Activated T-cell treated with anti-CD3 and anti-CD28 coated beads, Interleukin-2, amount 50 U/mL, for 72 hours (primary cell): ENCODE measurements around the gene TRIM45. TPM values are rescaled to one million over a fixed set of nuclear protein-coding genes. Genes with fewer than 3 reads are reported as not detected.
"Not testable (repeated sequence)": the region's sequence is repeated elsewhere in the genome, so short reads cannot be mapped to it uniquely, and the experiment has no call there.

Experiments used
- ATAC-seq, 2 donors: fragments of 150-1000 bp; cut with Tn5 transposase; replicated peaks in 1 of 2; 2 replicates each; pipeline ENCODE4 v1.10.0; 2021; ENCODE audit warnings: moderate library complexity in 2 of 2, mild to moderate bottlenecking in 1 of 2
- DNase-seq, 2 donors: peaks; one replicate each; pipeline ENCODE4 v3.0.0; 2021 to 2022; ENCODE audit warnings: mixed read lengths in 1 of 2
- H3K27ac Mint-ChIP-seq: one replicate; pipeline ENCODE4 v1.8.0; 2022; ENCODE audit warnings: mild to moderate bottlenecking, moderate library complexity, mixed read lengths
- H3K27me3 Mint-ChIP-seq: one replicate; pipeline ENCODE4 v1.8.0; 2022; ENCODE audit warnings: low read depth, mixed read lengths
- H3K36me3 Mint-ChIP-seq, 2 donors: one replicate each; pipeline ENCODE4 v1.8.0; 2022; ENCODE audit warnings: mixed read lengths in 2 of 2, mild to moderate bottlenecking in 1 of 2; ENCODE audit not compliant: insufficient read depth in 2 of 2
- H3K4me1 Mint-ChIP-seq: one replicate; pipeline ENCODE4 v1.8.0; 2022; ENCODE audit warnings: low read depth, mixed read lengths
- H3K4me3 Mint-ChIP-seq, 2 donors: one replicate each; pipeline ENCODE4 v1.8.0; 2022; ENCODE audit warnings: mild to moderate bottlenecking in 2 of 2, mixed read lengths in 2 of 2, moderate library complexity in 2 of 2
- H3K9me3 Mint-ChIP-seq, 2 donors: one replicate each; pipeline ENCODE4 v1.8.0; 2022; ENCODE audit warnings: mixed read lengths in 2 of 2
- total RNA-seq, 2 donors: library from RNA; stranded (reverse); gene quantifications; one replicate each; pipeline ENCODE4 v1.2.3, GENCODE V29; 2022

The TRIM45 gene, protein sequence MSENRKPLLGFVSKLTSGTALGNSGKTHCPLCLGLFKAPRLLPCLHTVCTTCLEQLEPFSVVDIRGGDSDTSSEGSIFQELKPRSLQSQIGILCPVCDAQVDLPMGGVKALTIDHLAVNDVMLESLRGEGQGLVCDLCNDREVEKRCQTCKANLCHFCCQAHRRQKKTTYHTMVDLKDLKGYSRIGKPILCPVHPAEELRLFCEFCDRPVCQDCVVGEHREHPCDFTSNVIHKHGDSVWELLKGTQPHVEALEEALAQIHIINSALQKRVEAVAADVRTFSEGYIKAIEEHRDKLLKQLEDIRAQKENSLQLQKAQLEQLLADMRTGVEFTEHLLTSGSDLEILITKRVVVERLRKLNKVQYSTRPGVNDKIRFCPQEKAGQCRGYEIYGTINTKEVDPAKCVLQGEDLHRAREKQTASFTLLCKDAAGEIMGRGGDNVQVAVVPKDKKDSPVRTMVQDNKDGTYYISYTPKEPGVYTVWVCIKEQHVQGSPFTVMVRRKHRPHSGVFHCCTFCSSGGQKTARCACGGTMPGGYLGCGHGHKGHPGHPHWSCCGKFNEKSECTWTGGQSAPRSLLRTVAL
- under 1 TPM; 0.30 to 0.34 TPM for total RNA-seq

DNA sequence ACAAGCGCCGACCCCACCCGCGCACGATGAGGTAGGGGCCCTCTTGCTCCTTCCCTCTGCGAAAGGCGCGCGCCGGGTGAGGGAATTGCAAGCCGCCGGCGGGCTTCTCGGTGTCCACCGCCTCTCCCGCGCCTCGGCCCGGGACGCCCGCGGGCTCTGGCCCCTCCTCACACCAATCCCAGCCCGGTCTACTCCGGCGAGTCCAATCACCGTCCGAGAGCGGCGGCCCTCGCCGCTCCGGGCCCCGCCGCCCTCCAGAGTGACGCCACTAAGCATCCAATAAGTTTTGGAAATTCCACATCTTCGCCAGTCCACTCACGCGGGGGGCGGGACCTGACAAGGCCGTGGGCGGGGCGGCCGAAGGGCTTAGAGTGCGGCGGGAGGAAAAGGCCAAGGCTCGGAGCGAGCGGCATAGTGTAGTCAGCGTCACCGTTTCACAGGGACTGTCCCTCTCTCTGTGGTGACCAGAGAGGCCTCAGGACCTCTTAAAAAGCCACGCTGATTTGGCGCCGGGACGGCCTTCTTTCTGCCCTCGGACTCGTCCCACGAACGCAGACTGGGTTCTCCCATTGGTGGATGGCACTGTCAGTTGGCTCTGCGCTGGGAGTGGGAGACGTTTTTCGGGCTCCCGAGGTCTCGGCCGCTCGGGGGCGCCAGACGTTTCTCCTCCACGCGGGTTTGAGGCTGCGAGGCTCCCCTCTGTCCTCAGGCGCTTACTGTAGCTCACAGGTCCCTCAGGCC lies at the start of gene TRIM45:
Gene TRIM45, minus strand, starts transcription at position 161 of the 741 bp plus-strand sequence. CDS start 548 bp downstream, outside the sequence.
- peak; percentile 84 to 86 for ATAC-seq

DNA sequence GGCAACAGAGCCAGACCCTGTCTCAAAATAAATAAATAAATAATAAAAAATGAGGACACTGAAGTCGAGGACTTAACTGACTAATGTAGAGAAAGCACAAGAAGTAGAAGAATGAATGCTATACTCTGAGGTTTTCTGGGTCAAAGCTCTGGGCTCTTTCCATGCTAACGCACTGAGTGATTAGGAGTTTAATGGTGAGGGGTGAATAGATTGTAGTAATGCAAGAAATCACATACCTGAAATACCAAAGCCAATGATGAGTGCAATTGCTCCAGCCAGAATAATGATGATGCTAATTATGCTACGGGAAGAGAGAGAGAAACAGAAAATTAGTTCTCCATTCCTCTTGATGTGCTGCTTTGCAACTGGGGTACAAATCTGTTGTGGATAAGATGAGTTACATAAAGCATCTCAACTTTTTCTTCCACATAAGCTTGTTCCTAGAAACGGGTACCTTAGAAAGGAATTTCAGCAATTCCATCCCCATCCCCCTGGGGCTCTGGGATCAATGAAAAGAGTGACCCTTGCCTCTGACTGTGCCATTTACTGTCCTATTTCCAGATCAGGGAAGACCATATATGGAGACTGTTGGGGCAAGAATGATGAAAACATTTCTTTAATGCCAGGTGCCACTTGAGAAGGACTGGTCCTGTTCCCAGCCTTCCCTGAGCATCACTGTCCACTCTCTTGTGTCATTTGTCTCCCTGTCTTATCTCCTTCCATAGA lies 48.5 kb upstream of the TRIM45 start:
- Mint-ChIP-seq H3K4me3 (no peak overlapping the region), H3K36me3 (no peaks in the 10 kb centered on the region), H3K27me3 (no peaks in the 10 kb centered on the region), H3K27ac (no peak overlapping the region), H3K9me3 (no peaks in the 10 kb centered on the region), H3K4me1 (no peaks in the 10 kb centered on the region)
- DNase-seq: no peak
- no peak for ATAC-seq

More for the DNA sequence above, at the start of gene TRIM45:
- Mint-ChIP-seq H3K27ac (peak within 1 kb of the TSS; percentile 38), H3K27me3 (peaks cover 18% of the 10 kb centered on the region), H3K4me3 (peak within 1 kb of the TSS; percentile 83 to 85), H3K4me1 (peaks cover 8% of the 10 kb centered on the region), H3K9me3 (no peaks in the 10 kb centered on the region), H3K36me3 (no peaks in the 10 kb centered on the region)
- DNase-seq: peak; percentile 86 to 89

DNA sequence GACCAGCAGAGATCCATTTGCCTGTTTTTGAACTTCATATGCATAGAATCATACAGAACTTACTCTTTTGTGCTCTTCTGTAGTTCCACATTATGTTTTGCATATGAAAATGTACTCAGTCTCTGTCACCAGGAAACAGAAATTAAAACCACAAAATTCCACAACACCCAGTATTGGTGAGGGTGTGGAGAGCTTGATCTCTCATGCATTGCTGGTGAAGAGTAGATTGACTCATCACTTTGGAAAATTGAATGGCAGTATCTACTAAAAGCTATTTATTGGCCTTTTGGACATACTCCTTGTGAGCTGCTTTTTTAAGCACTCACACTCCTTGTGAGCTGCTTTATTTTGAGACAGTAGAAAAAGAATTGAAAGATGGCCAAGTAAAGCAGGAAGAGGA lies 45.9 kb upstream of the TRIM45 start:
- H3K9me3 Mint-ChIP-seq: no peaks in the 10 kb centered on the region
- no peak for DNase-seq

DNA sequence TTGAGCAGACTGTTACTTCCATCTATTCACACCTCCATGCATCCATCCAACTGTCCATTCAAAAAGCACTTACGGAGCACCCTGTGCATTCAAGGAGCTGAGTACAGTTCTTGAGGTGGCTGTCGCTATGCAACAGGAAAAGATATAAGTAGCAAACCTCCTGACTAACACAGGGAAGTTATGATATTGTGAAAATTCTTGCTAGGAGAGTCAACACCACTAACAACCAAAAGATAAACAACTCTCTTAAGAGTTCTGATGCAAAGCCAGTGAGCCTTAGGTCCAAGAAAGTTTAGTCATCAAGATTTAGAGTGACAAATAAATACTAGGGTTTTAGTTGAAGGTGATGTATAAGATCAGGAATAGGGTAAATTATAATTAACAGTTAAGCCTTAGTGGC lies 44.5 kb upstream of the TRIM45 start:
- Mint-ChIP-seq H3K27me3 (no peaks in the 10 kb centered on the region), H3K36me3 (no peaks in the 10 kb centered on the region), H3K4me1 (no peaks in the 10 kb centered on the region), H3K4me3 (no peak overlapping the region), H3K27ac (no peak overlapping the region), H3K9me3 (no peaks in the 10 kb centered on the region)
- ATAC-seq (no peak), DNase-seq (no peak)

More for the DNA sequence above, 45.9 kb upstream of the TRIM45 start:
- Mint-ChIP-seq H3K4me1 (no peaks in the 10 kb centered on the region), H3K4me3 (no peak overlapping the region), H3K27ac (no peak overlapping the region), H3K27me3 (no peaks in the 10 kb centered on the region), H3K36me3 (no peaks in the 10 kb centered on the region)
- no peak for ATAC-seq

DNA sequence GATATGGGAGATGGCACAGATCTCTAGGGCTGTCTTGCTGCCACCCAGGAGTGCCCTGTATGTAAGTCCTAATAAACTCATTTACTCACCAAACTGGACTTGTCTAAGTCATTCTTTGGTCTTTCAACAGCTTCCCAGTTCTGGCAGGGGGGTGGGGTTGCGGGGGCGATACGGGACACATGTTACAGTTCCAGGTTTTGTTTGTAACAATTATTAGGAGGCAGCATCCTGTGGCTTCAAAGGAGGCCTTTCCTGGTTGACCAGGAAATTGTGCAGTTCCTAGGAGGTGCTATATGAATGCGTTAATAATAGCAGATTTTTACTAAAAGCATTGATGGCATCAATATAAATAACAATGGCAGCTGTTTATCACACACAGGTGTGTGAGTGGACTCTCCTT lies 42.7 kb upstream of the TRIM45 start:
- Mint-ChIP-seq H3K27ac (no peak overlapping the region), H3K9me3 (no peaks in the 10 kb centered on the region), H3K4me1 (no peaks in the 10 kb centered on the region), H3K36me3 (peaks cover 0 to under 1% of the 10 kb centered on the region in 2 donors), H3K27me3 (no peaks in the 10 kb centered on the region), H3K4me3 (no peak overlapping the region)
- DNase-seq: no peak
- no peak for ATAC-seq

DNA sequence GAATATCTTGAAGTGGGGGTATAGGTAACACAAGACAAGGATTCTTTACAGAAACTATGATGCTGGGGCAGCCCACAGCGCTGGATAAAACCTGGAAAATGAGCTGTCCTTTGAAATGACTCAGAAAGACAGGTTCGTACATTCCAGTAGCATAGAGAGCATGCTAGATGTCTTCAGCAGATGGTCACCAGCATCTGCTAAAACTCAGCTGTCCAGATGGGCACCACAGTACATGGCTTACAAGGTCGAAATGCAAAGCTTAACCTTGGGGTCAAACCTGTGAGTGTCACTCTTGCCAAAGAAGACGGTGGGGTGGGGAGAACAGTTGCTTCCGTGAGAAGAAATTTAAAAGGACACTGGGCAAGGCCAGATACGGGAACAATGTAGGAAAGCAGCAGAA lies 41.3 kb upstream of the TRIM45 start:
- Mint-ChIP-seq H3K36me3 (peaks cover 0 to 3% of the 10 kb centered on the region in 2 donors), H3K27ac (no peak overlapping the region), H3K27me3 (no peaks in the 10 kb centered on the region), H3K4me3 (no peak overlapping the region), H3K4me1 (no peaks in the 10 kb centered on the region), H3K9me3 (no peaks in the 10 kb centered on the region)
- DNase-seq (no peak), ATAC-seq (no peak)

DNA sequence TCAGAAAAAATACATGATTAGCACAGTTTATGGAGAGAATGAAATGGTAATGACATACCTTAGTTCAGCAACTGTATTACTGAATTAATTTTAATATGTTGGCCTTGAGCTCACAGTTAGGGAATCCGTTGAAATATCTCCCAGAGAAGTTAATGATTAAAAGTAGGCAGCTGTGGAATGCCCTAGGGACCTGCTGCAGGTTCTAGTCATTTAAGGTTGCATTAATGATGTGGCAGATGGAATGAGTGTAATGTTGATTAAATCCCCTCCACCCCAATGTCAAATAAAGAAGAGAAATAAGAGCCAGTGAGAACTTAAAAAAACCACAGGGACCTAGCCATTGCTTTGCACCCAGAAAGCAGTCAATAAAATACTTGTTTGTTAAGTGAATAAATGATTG lies 40.3 kb upstream of the TRIM45 start:
- Mint-ChIP-seq H3K27me3 (no peaks in the 10 kb centered on the region), H3K36me3 (peaks cover 0 to 3% of the 10 kb centered on the region in 2 donors), H3K4me3 (no peak overlapping the region), H3K9me3 (no peaks in the 10 kb centered on the region), H3K27ac (no peak overlapping the region), H3K4me1 (no peaks in the 10 kb centered on the region)
- DNase-seq (no peak), ATAC-seq (no peak)

DNA sequence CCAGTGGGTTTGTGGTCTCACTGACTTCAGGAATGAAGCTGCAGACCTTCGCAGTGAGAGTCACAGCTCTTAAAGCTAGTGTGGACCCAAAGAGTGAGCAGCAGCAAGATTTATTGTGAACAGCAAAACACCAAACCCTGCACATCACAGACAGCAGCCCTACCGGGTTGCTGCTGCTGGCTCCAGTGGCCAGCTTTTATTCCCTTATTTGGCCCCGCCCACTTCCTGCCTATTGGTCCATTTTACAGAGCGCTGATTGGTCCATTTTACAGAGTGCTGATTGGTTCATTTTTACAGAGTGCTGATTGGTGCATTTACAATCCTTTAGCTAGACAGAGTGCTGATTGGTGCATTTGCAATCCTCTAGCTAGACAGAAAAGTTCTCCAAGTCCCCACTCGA lies 29.8 kb upstream of the TRIM45 start:
- not testable (repeated sequence) for H3K4me3 Mint-ChIP-seq, H3K27ac Mint-ChIP-seq, H3K27me3 Mint-ChIP-seq, H3K9me3 Mint-ChIP-seq, DNase-seq, ATAC-seq, H3K36me3 Mint-ChIP-seq, H3K4me1 Mint-ChIP-seq

DNA sequence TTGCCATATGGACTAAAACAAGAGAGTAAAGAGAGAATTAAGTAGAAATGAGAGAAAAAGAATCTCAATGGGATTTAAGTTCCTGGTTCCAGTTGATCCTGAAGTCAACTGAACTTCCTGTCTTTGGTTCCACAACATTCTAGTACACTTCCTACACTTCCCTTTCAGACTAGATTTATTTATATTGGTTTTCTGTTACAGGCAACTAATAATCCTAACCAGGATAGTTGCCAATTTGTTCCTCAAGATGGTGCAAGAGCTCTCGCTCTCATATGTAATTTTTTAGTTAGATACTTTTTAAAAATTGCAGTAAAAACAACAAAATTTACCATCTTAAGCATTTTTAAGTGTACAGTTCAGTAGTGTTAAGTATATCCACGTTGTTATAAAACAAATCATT lies 28.8 kb upstream of the TRIM45 start:
- Mint-ChIP-seq H3K27ac (no peak overlapping the region), H3K27me3 (peaks cover 12% of the 10 kb centered on the region), H3K9me3 (peaks cover 2 to 3% of the 10 kb centered on the region in 2 donors), H3K4me1 (no peaks in the 10 kb centered on the region), H3K36me3 (no peaks in the 10 kb centered on the region), H3K4me3 (no peak overlapping the region)
- no peak for ATAC-seq
- no peak for DNase-seq

DNA sequence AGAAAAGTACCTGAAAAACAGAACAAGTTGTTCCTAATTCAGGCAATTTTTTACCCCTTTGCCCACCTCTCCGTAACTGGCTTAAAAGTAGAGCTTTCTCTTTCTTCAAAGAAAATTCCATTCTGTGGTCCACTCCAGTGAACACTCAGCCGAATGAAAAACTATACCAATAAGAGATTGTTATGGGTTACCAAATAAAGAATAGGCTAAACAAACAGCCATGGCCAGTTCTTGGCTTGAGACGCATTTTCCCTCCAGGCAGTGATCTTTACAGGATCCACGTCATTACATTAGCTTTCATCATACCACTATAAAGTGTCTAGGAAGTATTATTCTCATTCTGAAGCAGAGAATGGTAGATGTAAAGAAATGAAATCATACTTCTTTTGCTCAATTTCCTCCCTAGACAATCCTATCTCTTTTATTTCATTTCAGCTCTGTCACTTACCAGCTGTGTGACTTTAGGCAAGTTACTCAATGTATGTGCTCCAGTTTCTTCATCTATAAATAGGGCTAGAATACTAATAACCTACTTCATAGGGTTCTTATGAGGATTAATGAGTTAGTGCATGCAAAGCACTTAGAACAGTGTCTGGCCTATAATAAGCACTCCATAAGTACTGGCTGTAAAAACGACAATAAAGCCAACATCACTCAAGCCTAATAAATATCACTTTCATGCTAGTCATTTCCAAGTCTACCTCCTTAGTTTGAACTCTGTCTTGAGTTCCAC lies 26.5 kb upstream of the TRIM45 start:
- Mint-ChIP-seq H3K36me3 (no peaks in the 10 kb centered on the region), H3K4me1 (no peaks in the 10 kb centered on the region), H3K9me3 (peaks cover 2 to 3% of the 10 kb centered on the region in 2 donors), H3K27ac (no peak overlapping the region), H3K27me3 (peaks cover 12% of the 10 kb centered on the region), H3K4me3 (no peak overlapping the region)
- DNase-seq (no peak), ATAC-seq (no peak)

DNA sequence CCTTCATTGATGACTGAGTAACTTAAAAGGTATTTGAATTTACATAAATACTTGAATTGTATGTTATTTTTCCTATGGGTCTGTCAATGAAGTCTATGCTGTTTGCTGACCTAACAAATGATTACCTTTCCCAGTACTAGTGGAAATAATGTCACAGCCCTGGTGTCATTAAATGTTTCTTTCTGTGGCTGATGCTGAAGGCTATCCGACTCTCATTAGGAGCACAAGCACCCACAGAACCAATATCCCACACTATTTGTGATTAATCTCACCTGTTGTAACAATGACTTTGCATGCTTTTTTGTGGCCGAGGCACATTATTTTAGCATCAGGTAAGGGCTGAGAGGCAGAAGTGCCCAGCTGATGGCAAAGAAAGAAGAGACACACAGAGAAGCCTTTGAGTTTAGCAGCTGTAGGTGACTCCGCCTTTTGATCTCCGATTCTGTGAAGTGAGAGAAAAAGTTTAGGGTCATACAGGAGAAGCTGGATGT lies 25.8 kb upstream of the TRIM45 start:
- Mint-ChIP-seq H3K27ac (no peak overlapping the region), H3K36me3 (no peaks in the 10 kb centered on the region), H3K9me3 (peaks cover 2 to 3% of the 10 kb centered on the region in 2 donors), H3K4me3 (no peak overlapping the region), H3K4me1 (no peaks in the 10 kb centered on the region), H3K27me3 (peaks cover 12% of the 10 kb centered on the region)
- ATAC-seq (no peak), DNase-seq (no peak)

DNA sequence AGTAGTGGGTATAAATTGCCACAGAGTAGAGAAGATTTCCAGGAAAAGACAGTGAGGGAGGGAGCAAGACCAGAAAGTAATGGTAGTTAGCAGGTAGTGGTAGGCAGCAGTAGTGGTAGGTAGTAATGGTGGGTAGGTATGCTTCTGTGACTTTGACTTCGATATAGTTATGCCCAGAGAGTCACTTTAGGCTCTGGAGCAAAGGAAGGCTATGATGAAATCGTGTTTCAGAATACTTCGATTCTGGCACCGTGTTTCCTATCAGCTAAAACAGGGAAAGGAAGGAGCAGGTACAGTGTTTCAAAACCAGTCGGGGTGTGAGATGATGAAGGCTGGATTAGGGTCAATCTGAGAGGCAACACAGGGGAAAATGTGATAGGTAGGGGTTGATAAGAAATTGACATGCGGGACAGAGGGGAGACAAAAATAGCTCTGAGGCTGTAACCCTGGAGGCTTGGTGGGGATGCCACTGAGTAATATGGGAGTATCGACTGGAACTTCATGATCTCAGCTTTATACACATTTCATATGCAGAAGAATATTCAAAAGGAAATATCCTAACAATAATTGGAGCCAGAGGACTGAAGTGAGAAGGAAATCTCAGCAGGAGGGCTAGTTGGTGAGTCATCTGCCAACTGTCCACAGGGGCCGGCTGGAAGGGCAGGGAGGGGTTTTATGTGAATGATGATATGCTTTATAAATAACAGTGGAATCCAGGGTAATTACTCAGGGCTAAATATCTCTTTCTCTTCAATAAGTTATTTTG lies 25.2 kb upstream of the TRIM45 start:
- Mint-ChIP-seq H3K4me3 (no peak overlapping the region), H3K9me3 (peaks cover 2 to 3% of the 10 kb centered on the region in 2 donors), H3K27me3 (peaks cover 12% of the 10 kb centered on the region), H3K36me3 (no peaks in the 10 kb centered on the region), H3K27ac (no peak overlapping the region), H3K4me1 (no peaks in the 10 kb centered on the region)
- DNase-seq: no peak
- no peak for ATAC-seq
